ENCODE results near the gene CPSF4L.

Gene CPSF4L

GRCh38 chr17:73231841-73232586 is 29.7 kb downstream of the CPSF4L start:
- DNase-seq (ENCODE audit: low spot score) = peak; percentile 94

GRCh38 chr17:73231395-73231794 is 30.3 kb downstream of the CPSF4L start:
- DNase-seq (ENCODE audit: low spot score) = peak; percentile 23

DNA sequence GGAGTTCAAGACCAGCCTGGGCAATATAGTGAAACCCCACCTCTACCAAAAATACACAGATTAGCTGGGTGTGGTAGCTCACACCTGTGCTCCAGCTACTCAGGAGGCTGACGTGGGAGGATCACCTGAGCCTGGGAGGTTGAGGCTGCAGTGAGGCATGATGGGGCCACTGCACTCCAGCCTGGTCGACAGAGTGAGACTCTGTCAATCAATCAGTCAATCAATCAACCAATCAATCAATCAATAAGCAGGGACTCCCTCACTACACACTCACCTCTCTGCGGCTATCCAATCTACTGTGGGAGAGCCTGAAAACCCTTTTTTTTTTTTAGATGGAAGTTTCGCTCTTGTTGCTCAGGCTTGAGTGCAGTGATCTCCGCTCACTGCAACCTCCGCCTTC is 31.6 kb downstream of the CPSF4L start:
- DNase-seq (ENCODE audit: low spot score) = no peak

GRCh38 chr17:73228748-73229236 is 32.9 kb downstream of the CPSF4L start:
- peak; percentile 66 for DNase-seq (ENCODE audit: low spot score)

GRCh38 chr17:73227944-73228343 is 33.7 kb downstream of the CPSF4L start:
- no peak for DNase-seq (ENCODE audit: low spot score)

- DNase-seq (ENCODE audit: low spot score) = no peak
Observed at GRCh38 chr17:73227379-73227778, 34.3 kb downstream of the CPSF4L start.

DNA sequence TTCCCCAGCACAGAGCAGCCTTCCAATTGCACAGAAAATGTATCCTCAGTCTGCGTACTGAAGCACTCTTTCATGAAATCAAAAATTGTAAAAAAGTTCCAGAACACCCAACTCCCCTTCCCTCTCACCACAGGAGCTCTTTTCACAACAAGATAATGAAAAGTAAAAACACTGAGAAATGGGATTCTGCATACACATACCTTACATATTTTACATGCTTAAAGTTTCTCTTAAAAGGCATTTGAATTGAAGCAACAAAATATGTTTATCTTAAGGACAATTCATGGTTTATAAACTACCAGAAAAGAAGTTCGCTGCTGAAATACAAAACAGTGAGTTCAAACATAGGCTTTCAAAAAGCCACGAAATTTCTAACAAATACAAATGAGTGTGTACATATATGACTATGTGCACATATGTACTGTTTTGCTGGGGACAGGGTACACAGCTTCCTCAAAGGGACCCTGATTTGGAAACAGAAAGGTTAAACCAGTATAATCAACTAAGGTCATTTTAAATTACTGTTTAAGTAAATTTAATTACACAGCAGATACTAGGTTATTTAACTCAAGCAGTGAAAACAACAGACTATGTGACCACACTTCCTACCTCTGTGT is 35.0 kb downstream of the CPSF4L start:
- no peak for DNase-seq (ENCODE audit: low spot score)

GRCh38 chr17:73224663-73225305 is 36.9 kb downstream of the CPSF4L start:
- no peak for DNase-seq (ENCODE audit: low spot score)

GRCh38 chr17:73224237-73224636 is 37.4 kb downstream of the CPSF4L start:
- peak; percentile 30 for DNase-seq (ENCODE audit: low spot score)

GRCh38 chr17:73223626-73224230 is 38.0 kb downstream of the CPSF4L start:
- DNase-seq (ENCODE audit: low spot score) = no peak

- no peak for DNase-seq (ENCODE audit: low spot score)
Observed at GRCh38 chr17:73215447-73215846, 46.2 kb downstream of the CPSF4L start.

DNA sequence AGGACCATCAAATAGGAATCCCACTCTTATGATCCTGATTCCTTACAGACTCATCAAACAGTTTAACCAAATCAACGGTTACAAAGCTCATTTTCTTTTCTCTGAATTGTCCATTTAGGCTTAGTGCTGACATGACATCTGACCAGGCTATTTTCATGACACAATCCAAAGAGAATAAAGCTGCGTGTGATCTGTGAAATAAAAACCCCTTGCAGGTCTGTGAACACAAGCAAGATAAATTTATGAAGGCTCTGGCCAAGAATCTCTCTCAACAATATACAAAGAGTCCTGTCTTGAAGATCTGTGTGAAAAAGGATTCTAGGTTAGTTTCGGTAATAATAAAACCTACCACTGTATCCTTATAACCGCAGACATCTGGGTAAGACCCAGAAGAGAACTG is 46.8 kb downstream of the CPSF4L start:
- no peak for DNase-seq (ENCODE audit: low spot score)

DNA sequence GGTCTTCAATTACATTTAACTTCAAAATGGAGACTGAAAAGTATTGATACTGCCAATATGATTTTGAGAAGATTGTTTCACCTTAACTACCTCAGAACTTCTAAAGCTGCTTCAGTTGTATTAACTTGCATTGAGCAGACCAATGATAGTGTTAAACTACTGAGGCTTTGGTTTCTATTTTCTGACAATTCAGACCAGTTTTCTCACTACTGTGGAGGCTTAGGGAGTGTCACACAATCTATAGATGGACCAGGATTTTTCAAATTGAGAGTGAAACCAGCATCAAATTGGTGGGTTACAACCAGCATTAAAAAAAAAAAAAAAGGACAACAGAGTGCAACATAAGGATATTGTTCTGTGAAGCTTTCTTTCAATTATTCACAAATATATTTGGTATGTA is 47.7 kb downstream of the CPSF4L start:
- no peak for DNase-seq (ENCODE audit: low spot score)

DNA sequence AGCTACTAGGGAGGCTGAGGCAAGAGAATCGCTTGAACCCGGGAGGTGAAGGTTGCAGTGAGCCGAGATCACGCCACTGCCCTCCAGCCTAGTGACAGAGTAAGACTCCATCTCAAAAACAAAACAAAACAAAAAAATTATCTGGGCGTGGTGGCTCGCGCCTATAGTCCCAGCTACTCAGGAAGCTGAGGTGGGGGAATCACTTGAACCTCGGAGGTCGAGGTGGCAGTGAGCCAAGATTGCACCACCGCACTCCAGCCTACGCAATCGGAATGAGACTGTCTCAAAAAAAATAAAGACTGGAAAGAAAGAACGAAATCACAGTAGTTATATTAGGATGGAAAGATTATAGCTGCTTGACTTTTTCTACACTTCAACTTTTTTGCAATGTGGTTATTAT is 49.9 kb downstream of the CPSF4L start:
- no peak for DNase-seq (ENCODE audit: low spot score)

DNA sequence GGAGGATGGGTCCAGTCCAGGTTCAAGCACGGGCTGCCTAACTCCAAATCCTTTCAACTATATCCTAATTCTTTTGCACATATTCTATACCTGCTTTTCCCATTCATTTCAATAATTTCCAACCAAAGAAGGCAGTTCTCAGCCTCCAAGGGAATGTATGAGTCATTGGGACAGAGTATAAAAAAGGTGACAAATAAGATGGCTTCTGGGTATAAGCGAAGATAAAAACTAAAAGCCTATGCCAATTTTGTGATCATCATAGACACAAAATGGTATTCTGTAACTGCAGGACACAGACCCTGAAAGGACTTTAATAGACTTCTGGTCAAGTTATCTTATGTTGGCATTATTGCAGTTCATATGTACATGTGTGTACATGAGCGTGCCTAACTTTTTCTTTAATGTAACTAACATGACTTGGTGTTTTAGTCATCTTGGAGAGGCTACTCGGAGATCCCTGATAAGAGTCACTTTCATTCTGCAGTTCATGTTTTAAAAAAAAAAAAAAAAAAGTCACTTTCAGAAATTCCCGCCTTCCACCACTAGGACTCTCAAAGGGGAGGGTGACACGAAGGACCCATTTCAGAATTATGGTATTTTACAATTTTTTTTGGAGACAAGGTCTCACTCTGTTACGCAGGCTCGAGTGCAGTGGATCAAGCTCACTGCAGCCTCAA is 51.5 kb downstream of the CPSF4L start:
- DNase-seq (ENCODE audit: low spot score) = no peak

- no peak for DNase-seq (ENCODE audit: low spot score)
Observed at GRCh38 chr17:73209436-73209835, 52.2 kb downstream of the CPSF4L start.

DNA sequence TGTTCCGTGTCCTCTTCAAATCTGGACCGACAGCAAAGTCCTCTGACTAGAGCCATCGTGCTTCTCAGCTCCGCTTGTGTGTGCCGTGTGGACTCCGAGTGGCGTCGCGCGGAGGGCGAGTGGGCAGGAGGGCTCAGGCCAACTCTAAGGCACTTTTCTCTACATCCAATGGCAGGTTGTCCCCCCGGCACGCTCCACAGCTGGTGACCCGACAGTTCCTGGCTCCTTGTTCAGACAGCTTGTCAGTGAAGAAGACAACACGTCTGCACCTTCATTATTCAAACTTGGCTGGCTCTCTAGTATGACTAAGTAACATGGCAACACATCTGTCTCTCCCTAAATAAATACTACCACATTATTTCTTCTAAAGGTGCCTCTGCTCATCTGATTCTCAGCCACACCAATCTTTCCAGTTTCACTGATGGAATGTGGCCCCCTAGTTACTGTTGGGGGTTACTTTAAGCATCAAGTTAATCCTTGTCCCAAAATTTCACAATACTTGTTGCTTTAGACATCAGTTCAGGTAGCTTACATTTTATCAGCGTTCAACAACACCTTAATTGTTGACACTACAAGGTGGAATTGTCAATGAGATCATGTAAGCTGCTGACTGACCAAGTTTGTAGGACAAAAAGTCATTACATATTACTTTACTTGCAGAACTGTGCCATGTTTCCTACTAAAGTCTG is 53.4 kb downstream of the CPSF4L start:
- DNase-seq (ENCODE audit: low spot score) = no peak

DNA sequence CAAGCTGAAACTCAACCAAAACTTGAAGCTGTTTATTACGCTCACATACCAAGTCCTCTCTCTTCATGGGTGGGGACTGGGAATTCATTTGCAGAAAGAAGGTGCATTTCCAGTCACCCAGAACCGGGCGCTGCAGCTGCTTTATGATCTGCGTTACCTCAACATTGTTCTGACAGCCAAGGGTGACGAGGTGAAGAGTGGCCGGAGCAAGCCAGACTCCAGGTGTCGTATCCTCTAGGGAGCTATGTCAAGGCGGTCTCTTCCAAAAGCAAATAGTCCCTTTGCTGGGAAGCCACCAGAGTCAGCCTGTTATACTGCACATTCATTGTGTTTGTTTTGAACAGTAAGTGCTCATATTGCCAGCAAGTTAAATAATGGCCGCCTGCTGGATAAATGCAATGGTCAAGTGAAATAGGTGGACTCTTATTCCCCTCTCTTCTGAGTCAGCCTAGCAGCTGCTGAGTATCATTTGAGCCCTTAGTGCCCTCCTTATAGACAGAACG is 56.2 kb downstream of the CPSF4L start:
- DNase-seq (ENCODE audit: low spot score) = no peak

DNA sequence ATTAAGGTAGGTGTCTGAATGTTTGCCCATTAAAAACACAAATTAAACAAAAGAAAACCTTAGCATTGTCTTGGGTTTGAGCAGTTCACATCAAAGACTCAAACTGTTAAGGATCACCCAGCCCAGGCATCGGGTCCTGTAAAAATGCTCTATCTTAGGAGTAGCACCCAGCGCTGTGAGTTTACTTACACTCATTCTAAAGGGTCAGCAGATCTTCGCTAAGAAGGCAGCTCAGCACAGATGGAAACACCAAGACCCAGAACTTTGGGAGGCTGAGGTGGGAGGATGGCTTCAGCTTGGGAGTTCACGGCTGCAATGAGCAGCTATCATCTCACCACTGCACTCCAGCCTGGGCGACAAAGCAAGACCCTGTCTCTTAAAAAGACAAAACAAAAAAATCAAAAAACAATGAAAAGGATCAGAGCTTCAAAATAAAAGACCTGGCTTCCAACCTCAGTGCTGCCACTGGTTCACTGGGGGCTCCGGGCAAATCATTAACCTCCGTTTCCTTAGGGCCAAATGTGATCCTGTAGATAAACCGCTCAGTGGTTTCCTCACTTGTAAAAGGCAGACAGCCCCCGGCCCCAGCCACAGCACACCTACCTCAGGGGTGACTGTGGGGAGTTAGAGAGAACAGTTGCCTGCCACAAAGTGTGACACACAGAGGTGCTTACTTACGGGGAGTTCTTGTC is 57.7 kb downstream of the CPSF4L start:
- DNase-seq (ENCODE audit: low spot score) = no peak

- peak; percentile 21 for DNase-seq (ENCODE audit: low spot score)
Observed at GRCh38 chr17:73203135-73203787, 58.4 kb downstream of the CPSF4L start.
